H9 (cell line): Measurements from ENCODE around the gene LIPK. TPM values are rescaled to one million over a fixed set of nuclear protein-coding genes. Genes with fewer than 3 reads are reported as not detected.

ENCODE experiments used
- DNase-seq: peaks from one replicate; pipeline ENCODE4 v3.0.0-alpha.2; 2017
- H2AFZ ChIP-seq: one replicate; pipeline ENCODE4 v1.6.1; 2013; ENCODE audit warnings: mild to moderate bottlenecking, low read length, control low read depth, moderate library complexity
- H2AK5ac ChIP-seq: 2 replicates; pipeline ENCODE4 v1.6.1; 2013; ENCODE audit warnings: low read length, control low read depth, mixed read lengths; ENCODE audit not compliant: insufficient read length
- H2BK120ac ChIP-seq: one replicate; pipeline ENCODE4 v1.6.1; 2013; ENCODE audit warnings: low read depth, mild to moderate bottlenecking, low read length, control low read depth, inconsistent platforms; ENCODE audit not compliant: poor library complexity, severe bottlenecking
- H2BK12ac ChIP-seq: 2 replicates; pipeline ENCODE4 v1.6.1; 2013; ENCODE audit warnings: low read length, control low read depth, mixed read lengths, low read depth; ENCODE audit not compliant: insufficient read length
- H2BK15ac ChIP-seq: 2 replicates; pipeline ENCODE4 v1.6.1; 2013; ENCODE audit warnings: low read depth, low read length, control low read depth
- H2BK20ac ChIP-seq: one replicate; pipeline ENCODE4 v1.6.1; 2013; ENCODE audit warnings: low read depth, mild to moderate bottlenecking, low read length, control low read depth, inconsistent platforms; ENCODE audit not compliant: poor library complexity, severe bottlenecking
- H2BK5ac ChIP-seq: 2 replicates; pipeline ENCODE4 v1.6.1; 2013; ENCODE audit warnings: low read length, control low read depth, mixed read lengths; ENCODE audit not compliant: insufficient read length
- H3K14ac ChIP-seq: 2 replicates; pipeline ENCODE4 v1.6.1; 2013; ENCODE audit warnings: low read length, control low read depth; ENCODE audit not compliant: insufficient read depth
- H3K18ac ChIP-seq: 2 replicates; pipeline ENCODE4 v1.6.1; 2013; ENCODE audit warnings: low read depth, mild to moderate bottlenecking, mixed read lengths, low read length, control low read depth; ENCODE audit not compliant: insufficient read length
- H3K23ac ChIP-seq: 2 replicates; pipeline ENCODE4 v1.6.1; 2013; ENCODE audit warnings: low read length, control low read depth, mixed read lengths, low read depth; ENCODE audit not compliant: insufficient read length
- H3K23me2 ChIP-seq: 2 replicates; pipeline ENCODE4 v1.6.1; 2013; ENCODE audit warnings: low read depth, mild to moderate bottlenecking, mixed read lengths, low read length, control low read depth; ENCODE audit not compliant: insufficient read length, poor library complexity, severe bottlenecking
- H3K27ac ChIP-seq: 2 replicates; pipeline ENCODE4 v1.5.1; 2013; ENCODE audit warnings: low read length, control low read depth, mixed read lengths, low read depth; ENCODE audit not compliant: insufficient read length
- H3K27me3 ChIP-seq: 2 replicates; pipeline ENCODE4 v1.6.1; 2013; ENCODE audit warnings: low read length, control low read depth, inconsistent platforms; ENCODE audit not compliant: insufficient read depth
- H3K4ac ChIP-seq: 2 replicates; pipeline ENCODE4 v1.6.1; 2013; ENCODE audit warnings: low read depth, mild to moderate bottlenecking, control low read depth, inconsistent platforms, low read length, moderate library complexity
- H3K4me1 ChIP-seq: 2 replicates; pipeline ENCODE4 v1.6.1; 2013; ENCODE audit warnings: low read length, control low read depth, inconsistent platforms; ENCODE audit not compliant: insufficient read depth
- H3K4me2 ChIP-seq: 2 replicates; pipeline ENCODE4 v1.6.1; 2013; ENCODE audit warnings: low read length, control low read depth, mixed read lengths; ENCODE audit not compliant: insufficient read length, insufficient read depth
- H3K56ac ChIP-seq: 2 replicates; pipeline ENCODE4 v1.6.1; 2013; ENCODE audit warnings: low read depth, mild to moderate bottlenecking, mixed read lengths, low read length, control low read depth; ENCODE audit not compliant: insufficient read length
- H3K79me1 ChIP-seq: 2 replicates; pipeline ENCODE4 v1.6.1; 2013; ENCODE audit warnings: low read depth, mild to moderate bottlenecking, moderate library complexity, low read length, control low read depth, inconsistent platforms; ENCODE audit not compliant: insufficient read depth, poor library complexity, severe bottlenecking
- H3K79me2 ChIP-seq: 2 replicates; pipeline ENCODE4 v1.6.1; 2013; ENCODE audit warnings: low read length, control low read depth, inconsistent platforms; ENCODE audit not compliant: insufficient read depth
- H3K9ac ChIP-seq: 2 replicates; pipeline ENCODE4 v1.6.1; 2013; ENCODE audit warnings: low read length, control low read depth, mixed read lengths; ENCODE audit not compliant: insufficient read length; ENCODE audit errors: extremely low read depth
- H3K9me3 ChIP-seq: one replicate; pipeline ENCODE4 v1.6.1; 2013; ENCODE audit warnings: low read depth, low read length, inconsistent platforms; ENCODE audit not compliant: control insufficient read depth
- H3T11ph ChIP-seq: one replicate; pipeline ENCODE4 v1.6.1; 2013; ENCODE audit warnings: mild to moderate bottlenecking, low read length, control low read depth, inconsistent platforms
- H4K20me1 ChIP-seq: one replicate; pipeline ENCODE4 v1.6.1; 2013; ENCODE audit not compliant: control insufficient read depth, insufficient read length, insufficient read depth
- H4K5ac ChIP-seq: 2 replicates; pipeline ENCODE4 v1.6.1; 2013; ENCODE audit warnings: low read depth, mild to moderate bottlenecking, mixed read lengths, low read length, control low read depth; ENCODE audit not compliant: insufficient read length
- H4K8ac ChIP-seq: replicated peaks from 2 replicates; pipeline ENCODE4 v1.6.1; 2013; ENCODE audit warnings: low read length, control low read depth, mixed read lengths, low read depth; ENCODE audit not compliant: insufficient read length
- H4K91ac ChIP-seq: 2 replicates; pipeline ENCODE4 v1.6.1; 2013; ENCODE audit warnings: low read depth, mild to moderate bottlenecking, moderate library complexity, mixed read lengths, low read length, control low read depth; ENCODE audit not compliant: insufficient read length
- H3K27ac Mint-ChIP-seq, 3 experiments: 2 replicates in 2 of 3; 3 replicates in 1 of 3; pipeline ENCODE4 v1.8.0; 2020 to 2021; ENCODE audit warnings: mixed read lengths in 3 of 3, mild to moderate bottlenecking in 1 of 3, moderate library complexity in 1 of 3
- H3K27me3 Mint-ChIP-seq: 2 replicates; pipeline ENCODE4 v1.8.0; 2021; ENCODE audit warnings: low read depth, mild to moderate bottlenecking, moderate library complexity, mixed read lengths
- H3K36me3 Mint-ChIP-seq, 3 experiments: 2 replicates in 2 of 3; 3 replicates in 1 of 3; pipeline ENCODE4 v1.8.0; 2020 to 2021; ENCODE audit warnings: low read depth in 3 of 3, mixed read lengths in 3 of 3; ENCODE audit not compliant: insufficient read depth in 1 of 3
- H3K4me1 Mint-ChIP-seq, 2 experiments: 2 replicates each; pipeline ENCODE4 v1.8.0; 2020; ENCODE audit warnings: mixed read lengths in 2 of 2
- H3K4me3 Mint-ChIP-seq, 2 experiments: 2 replicates in 1 of 2; 3 replicates in 1 of 2; pipeline ENCODE4 v1.8.0; 2020 to 2021; ENCODE audit warnings: mild to moderate bottlenecking in 2 of 2, mixed read lengths in 2 of 2, moderate library complexity in 1 of 2
- H3K9me3 Mint-ChIP-seq, 2 experiments: 2 replicates in 1 of 2; 3 replicates in 1 of 2; pipeline ENCODE4 v1.8.0; 2020; ENCODE audit warnings: mild to moderate bottlenecking in 2 of 2, mixed read lengths in 2 of 2, moderate library complexity in 1 of 2
- CTCF ChIP-seq: fragments of 200-600 bp; sonication (generic); conservative IDR thresholded peaks from 3 replicates; pipeline ENCODE4 v1.8.0; 2021; ENCODE audit warnings: antibody characterized with exemption, mild to moderate bottlenecking
- WGBS: extraction: QIAGEN DNeasy Blood & Tissue Kit; methylation state at CpG from one replicate; pipeline ENCODE4 v1.1.7; 2013; ENCODE audit warnings: missing lambda C conversion rate, low lambda C conversion rate, mixed read lengths; ENCODE audit not compliant: insufficient read length; ENCODE audit errors: extremely low coverage; 5-methylcytosine and 5-hydroxymethylcytosine counted together
- total RNA-seq: library from RNA; stranded (reverse); gene quantifications from 2 replicates; pipeline ENCODE4 v1.2.1, GENCODE V29; 2021

The LIPK gene
- total RNA-seq, 1 experiment from 2014 or later = not detected

GRCh38 chr10:88657901-88658300 lies 48.1 kb upstream of the LIPK start:
- Histone ChIP-seq H3K23ac (no peak overlapping the region), H3K4ac (no peak overlapping the region), H3K4me1 (no peaks in the 10 kb centered on the region), H3K14ac (no peak overlapping the region; the same call in 1 of the 2 replicates), H2AFZ (no peak overlapping the region), H4K8ac (no peak overlapping the region), H3K79me1 (no peaks in the 10 kb centered on the region), H3K27me3 (no peaks in the 10 kb centered on the region), H3T11ph (no peak overlapping the region), H2BK120ac (no peak overlapping the region), H3K79me2 (no peaks in the 10 kb centered on the region), H2BK15ac (no peak overlapping the region), H3K27ac (no peak overlapping the region), H3K4me2 (no peak overlapping the region), H2BK20ac (no peak overlapping the region), H3K18ac (no peak overlapping the region), H2BK12ac (no peak overlapping the region), H2BK5ac (no peak overlapping the region), H3K23me2 (no peaks in the 10 kb centered on the region), H3K9me3 (no peaks in the 10 kb centered on the region), H3K9ac (no peak overlapping the region), H3K56ac (no peak overlapping the region), H2AK5ac (no peak overlapping the region), H4K20me1 (no peaks in the 10 kb centered on the region), H4K91ac (no peak overlapping the region), H4K5ac (no peak overlapping the region)
- no peak overlapping the region for H3K4me3 Mint-ChIP-seq
- H3K4me1 Mint-ChIP-seq = no peaks in the 10 kb centered on the region
- no peak for TF ChIP-seq CTCF
- no peaks in the 10 kb centered on the region for H3K27me3 Mint-ChIP-seq
- no peak overlapping the region for H3K27ac Mint-ChIP-seq
- DNase-seq = no peak
- H3K9me3 Mint-ChIP-seq = no peaks in the 10 kb centered on the region
- no CpG with 5 or more reads among the region's 1 CpG for WGBS
- no peaks in the 10 kb centered on the region for H3K36me3 Mint-ChIP-seq
